NCI-H226 (cell line): ENCODE results near the gene RABL6.
"Not testable (repeated sequence)": the region's sequence is repeated elsewhere in the genome, so short reads cannot be mapped to it uniquely, and the experiment has no call there.

Experiments
- DNase-seq: peaks from one replicate; pipeline ENCODE4 v3.0.0-alpha.2; 2015

Gene RABL6

DNA sequence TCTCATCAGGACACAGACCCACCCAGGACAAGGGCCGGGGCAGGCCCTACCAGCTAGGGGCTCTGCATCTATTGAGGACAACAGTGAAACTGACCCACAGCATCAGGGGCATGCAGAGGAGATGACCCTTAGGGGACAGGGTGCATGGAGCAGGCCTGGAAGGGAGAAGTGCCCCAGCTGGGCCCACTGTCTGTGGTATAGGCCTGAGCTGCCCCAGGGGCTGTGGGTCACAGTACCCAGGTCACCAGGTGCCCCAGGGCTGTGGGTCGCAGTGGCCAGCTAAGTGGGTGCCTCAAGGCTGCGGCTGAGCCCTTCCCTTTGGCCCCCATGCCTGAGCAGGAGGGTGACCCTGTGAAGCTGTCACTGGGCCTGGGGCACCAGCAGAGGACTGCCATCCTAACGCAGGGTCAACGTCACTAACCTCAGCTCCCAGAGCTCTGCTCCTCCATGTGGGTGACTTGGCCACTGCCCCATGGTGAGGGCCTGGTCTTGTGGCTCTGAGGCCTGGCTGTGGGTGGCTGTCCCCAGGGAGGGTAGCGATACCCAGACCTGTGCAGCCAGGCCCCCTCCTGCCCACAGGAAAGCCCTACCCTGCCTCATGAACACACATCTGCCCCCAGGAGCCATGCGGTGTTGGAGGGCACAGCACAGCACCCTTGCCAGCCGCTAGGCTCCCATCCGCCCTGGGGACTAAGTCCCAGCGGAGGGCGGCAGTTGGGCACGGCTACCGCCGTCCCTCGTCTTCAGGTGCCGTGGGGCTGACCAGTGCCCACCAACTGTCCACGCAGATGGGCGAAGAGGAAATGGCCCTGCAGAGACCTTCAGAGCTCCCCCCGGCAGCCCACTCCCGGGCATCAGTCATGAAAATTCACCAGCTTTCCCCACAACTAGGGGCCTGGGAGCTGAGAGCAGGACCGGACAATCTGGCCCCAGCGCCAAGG, 53.5 kb downstream of the RABL6 start:
- DNase-seq: no peak

DNA sequence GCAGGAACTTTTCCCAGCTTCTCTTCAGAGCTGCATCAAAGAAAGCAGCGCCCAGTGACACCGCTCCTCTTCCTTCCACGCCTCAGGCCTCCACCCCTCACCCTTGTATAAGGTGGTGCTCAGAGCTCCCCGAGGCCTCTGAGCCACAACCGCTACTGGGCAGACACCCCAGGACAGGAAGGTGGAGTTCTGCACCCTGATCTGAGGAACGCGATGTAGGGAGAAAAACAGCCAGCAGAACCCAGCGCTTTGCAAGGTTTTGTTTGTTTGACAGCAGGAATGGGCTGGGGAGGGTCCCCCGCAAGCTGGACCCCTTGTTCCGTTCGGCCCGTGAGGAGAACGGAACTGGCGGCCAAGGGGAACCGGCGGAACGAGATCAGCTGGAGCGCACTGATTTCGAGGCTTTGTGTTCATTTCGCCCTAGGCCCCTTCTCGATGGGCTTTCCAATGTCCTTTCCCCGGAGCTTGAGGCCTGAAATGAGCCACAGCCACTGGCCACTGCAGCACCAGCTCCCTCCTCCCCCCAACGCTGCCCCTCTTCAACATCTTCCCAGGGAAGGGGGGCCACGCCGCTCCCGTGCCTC, 54.2 kb downstream of the RABL6 start:
- DNase-seq: no peak

DNA sequence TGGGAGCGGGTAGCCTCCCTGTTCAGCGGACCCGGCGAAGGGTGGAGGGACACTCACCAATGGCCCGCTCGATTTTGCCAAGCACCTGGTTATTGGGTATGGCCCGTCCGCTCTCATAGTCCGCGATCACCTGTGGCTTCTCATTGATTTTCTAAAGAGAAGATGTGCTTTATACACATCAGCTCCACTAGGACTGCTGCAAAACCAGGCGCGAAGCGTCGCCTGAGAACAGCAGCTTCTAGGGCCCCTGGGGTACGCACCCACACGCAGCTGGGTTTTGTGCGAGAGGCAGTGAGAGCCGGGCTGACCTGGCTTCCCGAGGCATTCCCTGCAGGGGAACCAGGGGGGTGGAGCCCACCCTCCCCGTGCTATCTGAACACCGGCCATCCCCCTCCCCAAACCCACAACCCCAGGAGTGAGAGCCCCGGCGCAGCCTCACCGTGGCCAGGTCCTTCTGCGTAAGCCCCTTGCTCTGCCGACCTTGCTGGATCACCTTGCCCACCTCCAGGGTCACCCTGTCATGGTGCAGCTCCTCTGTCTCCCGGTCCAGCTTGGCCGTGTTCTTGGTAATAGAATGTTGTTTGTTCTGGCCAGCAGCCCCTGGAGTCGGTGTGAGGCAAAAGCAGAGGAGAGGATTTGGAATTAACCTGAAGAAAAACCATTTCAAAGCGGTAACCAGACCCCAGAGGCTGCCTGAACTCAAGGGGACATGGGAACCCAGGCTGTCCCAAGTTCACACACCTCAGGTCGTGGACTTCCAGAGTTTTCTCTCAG, 55.3 kb downstream of the RABL6 start:
- no peak for DNase-seq

DNA sequence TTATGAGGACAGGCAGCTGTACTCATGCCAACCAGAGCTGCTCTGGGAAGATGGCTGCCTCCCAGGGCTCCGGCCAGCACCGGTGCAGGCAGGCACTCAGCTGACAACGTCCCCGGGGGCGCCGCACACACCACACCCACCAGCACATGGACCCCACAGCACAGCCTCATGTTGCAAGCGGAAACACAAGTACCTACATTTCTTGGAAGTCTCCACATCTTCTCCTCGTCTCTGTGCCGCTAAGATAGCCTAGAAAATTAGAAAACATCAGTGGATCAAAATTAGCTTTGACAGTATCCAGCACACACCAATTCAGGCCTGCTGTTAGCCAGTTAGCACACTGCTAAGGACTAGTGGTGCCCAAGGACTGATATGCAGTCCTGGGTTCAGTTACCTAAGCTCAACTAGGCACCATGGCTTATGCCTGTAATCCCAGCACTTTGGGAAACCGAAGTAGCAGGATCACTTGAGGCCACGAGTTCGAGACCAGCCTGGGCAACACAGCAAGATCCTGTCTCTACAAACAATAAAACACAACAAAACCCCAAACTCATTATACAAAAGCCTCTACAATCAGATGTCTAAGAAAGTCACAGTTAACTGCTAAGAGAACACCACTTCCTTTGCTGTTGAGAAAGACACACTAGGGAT, 56.0 kb downstream of the RABL6 start:
- no peak for DNase-seq

DNA sequence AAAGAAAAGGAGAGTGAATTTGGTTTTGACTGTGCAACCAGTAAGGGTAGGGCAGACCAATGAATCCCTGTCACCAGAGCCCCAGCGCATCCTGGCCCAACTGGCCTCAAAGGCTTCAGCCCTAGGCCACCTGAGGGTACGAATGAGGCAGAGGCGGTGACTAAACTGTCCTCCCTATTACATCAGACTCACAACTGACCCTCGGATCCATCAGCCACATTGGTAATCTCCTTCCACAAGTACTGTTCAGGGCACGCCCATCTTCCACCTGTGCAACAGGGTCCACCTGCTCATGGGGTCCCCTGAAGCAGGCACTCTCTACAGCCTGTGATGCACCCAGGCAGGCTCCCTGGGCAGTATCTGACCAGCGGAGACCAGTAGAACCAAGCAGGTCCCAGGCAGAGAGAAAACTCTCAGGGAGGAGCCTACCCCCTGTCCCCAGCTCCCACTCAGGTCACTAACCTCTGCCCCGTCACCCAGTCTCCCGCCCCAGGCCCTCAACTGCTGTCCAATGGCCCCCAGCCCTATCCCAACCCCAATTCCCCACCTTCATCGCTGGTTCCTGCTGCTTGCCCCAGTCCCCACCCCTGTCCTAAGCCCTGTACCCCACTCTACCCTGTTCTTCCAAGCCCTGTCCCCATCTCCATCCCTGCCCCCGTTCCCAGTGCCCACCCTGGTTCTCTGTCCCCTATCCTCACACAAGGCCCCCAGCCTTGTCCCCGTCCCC, 57.5 kb downstream of the RABL6 start:
- DNase-seq: no peak

DNA sequence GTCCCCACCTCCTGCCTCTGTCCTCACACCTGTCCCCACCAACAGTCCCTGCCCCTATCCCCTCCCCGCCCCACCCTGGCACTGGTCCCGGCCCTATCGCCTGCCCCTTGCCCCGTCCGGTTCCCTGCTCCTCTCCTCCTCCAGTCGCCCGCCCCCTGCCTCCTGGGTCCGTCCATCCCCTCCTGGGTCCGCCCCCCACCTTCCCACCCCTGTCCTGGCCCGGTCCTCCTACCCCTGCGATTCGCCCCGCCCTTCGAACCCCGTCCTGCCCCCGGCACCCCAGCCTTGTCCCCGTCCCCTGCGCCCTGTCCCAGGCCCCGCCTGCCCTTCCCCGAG, 58.0 kb downstream of the RABL6 start:
- DNase-seq: no peak

DNA sequence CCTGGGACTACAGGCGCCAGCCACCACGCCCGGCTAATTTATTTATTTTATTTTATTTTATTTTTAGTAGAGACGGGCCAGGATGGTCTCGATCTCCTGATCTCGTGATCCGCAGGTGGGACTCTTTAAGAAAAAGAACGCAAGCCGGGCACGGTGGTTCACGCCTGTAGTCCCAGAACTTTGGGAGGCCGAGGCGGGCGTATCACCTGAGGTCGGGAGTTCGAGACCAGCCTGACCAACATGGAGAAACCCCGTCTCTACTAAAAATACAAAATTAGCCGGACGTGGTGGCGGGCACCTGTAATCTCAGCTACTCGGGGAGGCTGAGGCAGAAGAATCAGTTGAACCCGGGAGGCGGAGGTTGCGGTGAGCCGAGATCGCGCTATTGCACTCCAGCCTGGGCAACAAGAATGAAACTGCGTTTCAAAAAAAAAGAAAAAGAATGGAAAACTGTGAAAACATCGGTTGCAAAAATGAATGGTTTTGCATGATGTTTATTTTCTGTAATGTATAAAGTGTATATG, 59.2 kb downstream of the RABL6 start:
- DNase-seq: not testable (repeated sequence)

DNA sequence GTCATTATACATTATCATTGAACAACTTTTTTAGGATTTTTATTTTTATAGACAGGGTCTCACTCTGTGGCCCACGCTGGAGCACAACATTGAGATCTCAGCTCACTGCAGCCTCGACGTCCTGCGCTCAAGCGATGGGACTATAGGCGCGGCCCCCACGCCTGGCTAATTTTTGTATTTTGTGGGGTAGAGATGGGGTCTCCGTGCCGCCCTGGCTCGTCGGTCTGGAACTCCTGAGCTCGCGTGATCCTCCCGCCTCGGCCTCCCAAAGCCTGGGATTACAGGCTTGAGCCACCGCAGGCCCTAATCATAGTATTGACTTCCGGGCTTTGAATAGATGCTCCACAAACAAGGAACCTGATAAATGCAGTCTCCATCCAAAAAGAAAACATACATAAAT, 59.7 kb downstream of the RABL6 start:
- no peak for DNase-seq

DNA sequence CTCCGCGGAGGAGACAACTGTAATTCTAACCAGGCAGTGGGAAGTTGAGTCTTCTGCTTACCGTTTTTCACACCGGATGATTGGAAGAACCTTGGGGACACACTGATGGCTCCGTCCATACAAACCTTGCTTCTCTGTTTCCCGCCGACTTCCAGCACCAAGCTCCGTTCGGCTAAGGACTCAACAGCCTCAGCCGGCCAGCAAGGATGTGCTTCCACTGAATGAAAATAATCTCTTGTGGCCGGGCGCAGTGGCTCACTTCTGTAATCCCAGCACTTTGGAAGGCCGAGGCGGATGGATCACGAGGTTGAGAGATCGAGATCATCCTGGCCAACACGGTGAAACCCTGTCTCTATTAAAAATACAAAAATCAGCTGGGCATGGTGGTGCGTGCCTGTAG, 60.2 kb downstream of the RABL6 start:
- no peak for DNase-seq

DNA sequence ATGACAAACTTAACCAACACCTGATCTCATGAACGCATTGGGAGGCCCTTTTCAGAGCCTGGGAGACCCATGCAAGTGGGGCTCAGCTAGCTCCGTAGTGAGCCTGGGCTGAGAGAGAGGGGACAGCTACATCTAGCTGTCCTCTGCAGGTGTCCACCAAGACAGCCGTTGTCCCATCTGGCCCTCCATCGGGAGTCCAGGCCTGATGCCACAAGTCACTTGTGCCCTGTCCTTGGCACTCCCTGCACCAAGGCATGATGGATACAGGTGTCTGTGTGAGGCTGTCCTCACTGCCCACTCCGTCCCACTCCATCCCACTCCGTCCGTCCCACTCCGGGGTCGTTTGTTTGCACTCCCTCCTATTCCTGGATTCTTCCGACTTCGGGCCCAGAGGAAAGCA, 60.9 kb downstream of the RABL6 start:
- no peak for DNase-seq

DNA sequence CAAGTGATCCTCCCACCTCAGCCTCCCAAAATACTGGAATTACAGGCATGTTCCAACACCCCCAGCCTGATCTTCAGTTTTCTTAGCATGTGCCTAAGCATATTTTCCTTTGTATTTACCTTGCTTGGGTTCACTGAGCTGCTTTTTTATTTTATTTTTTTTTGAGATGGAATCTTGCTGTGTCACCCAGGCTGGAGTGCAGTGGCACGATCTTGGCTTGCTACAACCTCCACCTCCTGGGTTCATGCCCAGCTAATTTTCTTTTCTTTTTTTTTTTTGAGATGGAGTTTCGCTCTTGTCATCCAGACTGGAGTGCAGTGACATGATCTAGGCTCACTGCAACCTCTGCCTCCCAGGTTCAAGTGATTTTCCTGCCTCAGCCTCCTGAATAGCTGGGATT, 61.9 kb downstream of the RABL6 start:
- DNase-seq: not testable (repeated sequence)

DNA sequence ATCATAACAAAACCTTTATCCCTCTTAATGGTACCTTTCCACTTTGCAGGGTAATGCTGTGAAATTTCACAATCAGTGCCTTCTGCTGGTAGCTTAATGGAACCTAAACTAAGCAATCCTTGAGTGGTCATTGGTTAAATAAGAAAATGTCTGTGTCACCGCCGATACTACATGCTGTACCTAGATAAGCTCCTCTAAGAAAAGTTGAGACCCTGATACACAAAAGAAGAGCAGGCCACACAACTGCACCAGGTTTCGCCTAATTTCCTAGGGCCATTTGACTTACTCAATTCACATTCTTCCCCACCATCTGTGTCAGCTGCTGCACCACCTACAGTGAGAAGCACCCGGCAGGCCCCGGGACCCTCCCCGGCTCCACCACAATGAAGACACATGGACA, 67.4 kb downstream of the RABL6 start:
- DNase-seq: no peak

DNA sequence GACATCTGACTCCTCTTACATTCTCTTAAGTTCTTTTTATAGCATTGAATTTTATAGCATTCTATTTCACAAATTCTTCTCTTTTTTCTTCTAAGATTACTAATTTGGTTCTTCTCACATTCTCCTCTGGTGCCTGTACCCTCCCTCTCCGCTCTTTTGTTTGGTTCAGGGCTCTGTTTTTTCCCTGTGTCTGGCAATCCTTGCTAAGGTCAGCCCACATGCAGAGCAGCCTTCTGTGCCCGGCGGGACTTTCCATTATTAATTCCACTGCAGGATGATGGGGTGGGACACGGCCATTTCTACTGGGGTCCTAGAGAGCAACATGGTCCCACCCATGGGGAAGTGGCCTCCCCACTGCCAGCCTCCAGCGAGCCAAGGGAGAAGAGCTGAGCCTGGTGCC, 68.7 kb downstream of the RABL6 start:
- DNase-seq: no peak

DNA sequence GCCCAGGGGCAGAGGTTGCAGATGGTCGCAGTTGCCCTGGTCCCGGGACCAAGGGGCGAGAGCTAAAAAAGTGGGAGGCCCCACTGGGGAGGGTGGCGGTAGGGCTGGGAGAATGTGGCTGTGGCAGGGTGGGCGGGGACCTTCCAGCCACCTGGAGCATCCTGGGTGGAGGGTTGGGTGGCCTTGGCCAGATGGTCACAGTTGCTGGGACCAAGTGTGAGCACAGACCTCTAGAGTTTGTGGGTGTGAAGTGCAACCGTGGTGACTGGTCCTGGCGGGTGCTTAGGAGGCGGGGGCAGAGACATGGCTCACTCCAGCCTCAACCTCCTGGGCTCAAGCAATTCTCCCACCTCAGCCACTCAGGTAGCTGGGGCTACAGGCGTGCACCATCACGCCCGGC, 72.9 kb downstream of the RABL6 start:
- DNase-seq: no peak

DNA sequence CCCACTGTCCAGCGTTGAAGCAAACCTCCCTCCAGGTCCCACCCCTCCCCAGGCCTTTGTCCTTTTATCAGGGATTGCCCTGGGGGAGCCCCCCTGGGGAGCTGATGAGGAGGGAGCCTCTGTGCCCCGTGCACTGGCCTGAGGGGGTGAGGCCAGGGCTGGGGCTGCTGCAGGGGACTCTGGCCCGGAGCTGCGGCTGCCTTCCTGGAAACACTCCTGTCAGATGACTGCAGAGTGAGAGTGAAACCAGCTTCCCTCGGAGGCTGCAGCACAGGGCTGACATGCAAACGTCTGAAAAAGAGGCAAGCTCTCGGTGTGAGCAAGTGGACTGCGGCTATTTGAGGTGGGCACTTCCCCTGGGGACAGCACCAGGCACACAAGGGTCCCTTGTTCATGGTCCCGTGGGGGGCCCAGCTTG, 74.0 kb downstream of the RABL6 start:
- no peak for DNase-seq

DNA sequence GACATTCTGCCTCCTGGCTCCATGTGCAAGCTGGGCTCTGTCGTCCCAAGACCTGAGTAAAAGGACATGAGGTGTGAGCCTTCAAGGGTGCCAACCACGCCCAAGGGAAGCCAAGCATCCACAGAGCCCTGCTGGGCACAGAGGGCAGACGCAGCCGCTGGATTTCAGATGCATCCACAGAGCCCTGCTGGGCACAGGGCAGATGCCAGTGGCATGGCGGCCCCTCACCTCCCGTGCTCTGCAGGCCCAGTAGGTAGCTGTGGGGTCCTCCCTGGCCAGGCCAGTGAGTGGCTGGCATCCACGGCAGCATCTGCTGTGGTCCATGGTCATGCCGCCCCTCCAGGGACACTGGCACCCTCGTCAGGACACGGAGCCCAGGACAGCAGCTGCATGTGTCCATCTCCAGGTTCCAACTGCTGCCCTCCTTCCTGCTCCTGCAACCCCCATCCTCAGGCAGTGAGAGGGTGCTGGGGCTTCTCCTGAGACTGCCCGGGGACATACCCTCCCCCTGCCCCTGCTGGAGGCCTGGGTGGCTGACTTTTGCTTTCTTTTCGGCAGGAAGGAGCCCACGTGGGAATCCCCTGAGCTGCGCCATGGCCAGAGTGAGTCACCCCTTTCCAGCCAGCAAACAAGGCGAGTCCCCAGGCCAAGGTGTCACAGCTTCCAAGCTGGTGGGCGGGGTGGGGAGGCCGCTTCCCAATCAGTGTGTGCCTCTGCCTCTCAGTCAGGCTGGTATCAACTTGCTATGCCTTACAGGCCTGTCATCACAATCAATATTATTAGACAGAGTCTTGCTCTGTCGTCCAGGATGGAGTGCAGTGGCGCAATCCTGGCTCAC, 74.6 kb downstream of the RABL6 start:
- peak; percentile 48 for DNase-seq

DNA sequence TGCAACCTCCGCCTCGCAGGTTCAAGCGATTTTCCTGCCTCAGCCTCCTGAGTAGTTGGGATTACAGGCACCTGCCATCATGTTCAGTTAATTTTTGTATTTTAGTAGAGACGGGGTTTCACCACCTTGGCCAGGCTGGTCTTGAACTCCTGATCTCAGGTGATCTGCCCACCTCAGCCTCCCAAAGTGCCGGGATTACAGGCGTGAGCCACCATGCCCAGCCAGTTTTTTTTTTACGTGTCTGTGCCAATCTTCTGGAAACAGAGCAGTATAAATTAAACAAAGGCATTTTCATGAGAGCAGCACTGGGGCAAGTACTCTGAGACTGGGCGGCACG, 75.2 kb downstream of the RABL6 start:
- DNase-seq: not testable (repeated sequence)

DNA sequence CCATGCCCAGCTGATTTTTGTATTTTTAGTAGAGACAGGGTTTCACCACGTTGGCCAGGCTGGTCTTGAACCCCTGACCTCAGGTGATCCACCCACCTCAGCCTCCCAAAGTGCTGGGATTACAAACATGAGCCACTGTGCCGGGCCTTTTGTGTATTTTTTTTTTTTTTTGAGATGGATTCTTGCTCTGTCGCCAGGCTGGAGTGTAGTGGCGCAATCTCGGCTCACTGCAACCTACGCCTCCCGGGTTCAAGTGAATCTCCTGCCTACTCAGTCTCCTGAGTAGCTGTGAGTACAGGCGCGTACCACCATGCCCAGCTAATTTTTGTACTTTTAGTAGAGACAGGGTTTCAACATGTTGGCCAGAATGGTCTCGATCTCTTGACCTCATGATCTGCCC, 75.9 kb downstream of the RABL6 start:
- not testable (repeated sequence) for DNase-seq

DNA sequence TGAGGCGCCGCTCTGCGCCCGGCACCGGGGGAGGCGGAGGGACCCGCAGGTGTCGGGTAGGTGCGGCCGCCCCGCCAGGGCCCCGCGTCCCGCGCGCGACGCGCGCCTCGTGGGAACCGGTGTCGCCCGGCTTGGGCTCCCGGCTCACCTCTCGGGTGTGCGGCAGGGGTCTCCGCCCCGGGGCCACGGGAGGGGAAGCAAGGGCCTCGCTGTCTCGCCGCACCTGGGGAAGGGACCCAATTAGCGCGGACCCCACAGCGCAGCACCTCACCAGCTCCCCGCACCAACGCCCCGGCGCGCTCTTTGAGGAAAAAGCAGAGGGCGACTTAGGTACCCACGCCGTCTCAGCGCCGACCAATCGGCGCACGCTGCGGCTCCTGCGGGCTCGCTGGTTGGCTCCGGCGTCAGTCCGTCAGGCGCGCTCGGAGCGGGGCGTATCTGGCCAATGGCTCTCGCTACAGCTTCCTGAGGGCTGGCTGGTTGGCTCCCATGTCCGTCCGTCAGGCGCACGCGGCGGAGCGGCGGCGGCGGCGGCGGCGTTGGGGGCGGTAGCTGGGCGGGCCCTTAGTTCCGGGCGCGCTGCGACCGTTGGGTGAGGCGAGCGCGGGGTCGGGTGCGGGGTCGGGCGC, 78.3 kb downstream of the RABL6 start, which contains the start of gene TRAF2:
TSS of gene TRAF2 (plus strand) at position 567 of the 629 bp plus-strand sequence. CDS start 12,225 bp downstream, outside the sequence.
- peak; percentile 100 for DNase-seq
